Measurements from ENCODE around the gene PHF19. TPM values are rescaled to one million over a fixed set of nuclear protein-coding genes. Genes with fewer than 3 reads are reported as not detected.

The PHF19 gene
- total RNA-seq, 1 experiment from 2014 or later = 39.0 TPM

- H3K27ac Mint-ChIP-seq = no peak overlapping the region
- peaks cover 61% of the 10 kb centered on the region for H3K9me3 Mint-ChIP-seq
- TF ChIP-seq TEAD4 (CRISPR knock-in tag; IDR thresholded peaks at IDR 0.05) (no peak), HMGXB4 (CRISPR knock-in tag; IDR thresholded peaks at IDR 0.05) (no peak), ATF3 (CRISPR knock-in tag; conservative IDR thresholded peaks at IDR 0.05) (no peak), CBFB (CRISPR knock-in tag; IDR thresholded peaks at IDR 0.05; ENCODE audit: low read depth) (no peak), RORB (CRISPR knock-in tag; IDR thresholded peaks at IDR 0.05) (no peak), CTCF (IDR thresholded peaks at IDR 0.05) (no peak), ZNF317 (CRISPR knock-in tag; IDR thresholded peaks at IDR 0.05; ENCODE audit: borderline replicate concordance, low read depth) (no peak)
- ChIA-PET CTCF (no interaction called here), POLR2A (no interaction called here)
- peaks cover 37% of the 10 kb centered on the region for H3K36me3 Mint-ChIP-seq
- ATAC-seq = no peak
- H3K27me3 Mint-ChIP-seq (ENCODE audit: low read depth) = peaks cover 14% of the 10 kb centered on the region
- no peak overlapping the region for H3K4me3 Mint-ChIP-seq
- DNase-seq (ENCODE audit: low spot score) = no peak
- H3K4me1 Mint-ChIP-seq = no peaks in the 10 kb centered on the region
Observed at GRCh38 chr9:120808931-120809330, 68.1 kb downstream of the PHF19 start.

GRCh38 chr9:120807607-120808379, 69.2 kb downstream of the PHF19 start:
- TF ChIP-seq ZNF232 (CRISPR knock-in tag; IDR thresholded peaks at IDR 0.05) (no peak), STAT6 (CRISPR knock-in tag; conservative IDR thresholded peaks at IDR 0.05; ENCODE audit: low read depth) (no peak), PRDM15 (CRISPR knock-in tag; IDR thresholded peaks at IDR 0.05) (no peak), ZNF317 (CRISPR knock-in tag; IDR thresholded peaks at IDR 0.05; ENCODE audit: borderline replicate concordance, low read depth) (peak; percentile 52; the same call in 1 of the 2 replicates)
- DNase-seq (ENCODE audit: low spot score) (no peak), ATAC-seq (no peak)
- Mint-ChIP-seq H3K27ac (no peak overlapping the region), H3K36me3 (peaks cover 37% of the 10 kb centered on the region), H3K27me3 (ENCODE audit: low read depth) (peaks cover 14% of the 10 kb centered on the region), H3K9me3 (peaks cover 64% of the 10 kb centered on the region), H3K4me3 (no peak overlapping the region), H3K4me1 (no peaks in the 10 kb centered on the region)
- CTCF ChIA-PET = interaction anchor here (0.7 kb wide), 1 partner anchor 78 kb away, joined by 3 read pairs; no protein-coding TSS in a partner anchor
- POLR2A ChIA-PET = no interaction called here

Other genes with a start within 250 kb of the PHF19 start
- gene MEGF9, start 162.7 kb downstream of the PHF19 start, total RNA-seq (2021) = 0.80 to 1.0 TPM (median 0.92 TPM) in 3 replicates
- gene FBXW2, start 83.8 kb downstream of the PHF19 start, total RNA-seq (2021) = 57.2 to 59.8 TPM (median 57.4 TPM) in 3 replicates
- 61.1 to 65.9 TPM (median 65.8 TPM) in 3 replicates for gene PSMD5, start 34.3 kb downstream of the PHF19 start, total RNA-seq (2021)
- gene TRAF1, start 49.6 kb upstream of the PHF19 start, total RNA-seq (2021) = 1.8 to 3.1 TPM (median 2.9 TPM) in 3 replicates
- gene C5, start 173.1 kb upstream of the PHF19 start, total RNA-seq (2021) = 0.57 to 0.71 TPM (median 0.62 TPM) in 3 replicates
- gene CNTRL, start 197.8 kb upstream of the PHF19 start, total RNA-seq (2021) = 13.2 to 14.2 TPM (median 13.3 TPM) in 3 replicates